Right atrium auricular region (tissue), 2 donors: ENCODE data around the gene HLA-DOB. TPM values are rescaled to one million over a fixed set of nuclear protein-coding genes. Genes with fewer than 3 reads are reported as not detected.

ENCODE experiments used
- DNase-seq: peaks from one replicate; pipeline ENCODE4 v3.0.0-alpha.2; 2019; ENCODE audit warnings: low spot score
- H3K27ac ChIP-seq, 2 donors: fragments of 200-600 bp; sonication (generic); 1 replicate in 1 of 2; 2 replicates in 1 of 2; pipeline ENCODE4 v1.5.1; 2016 to 2019
- H3K27me3 ChIP-seq, 2 donors: fragments of 200-600 bp; sonication (generic); one replicate each; pipeline versions ENCODE4 v1.5.1 to v1.6.0; 2017 to 2019
- H3K36me3 ChIP-seq: fragments of 200-600 bp; sonication (generic); one replicate; pipeline ENCODE4 v1.5.1; 2016
- H3K4me1 ChIP-seq, 2 donors: fragments of 200-600 bp; sonication (generic); one replicate each; pipeline versions ENCODE4 v1.5.1 to v1.6.0; 2017 to 2019
- H3K4me3 ChIP-seq, 2 donors: fragments of 200-600 bp; sonication (generic); 1 replicate in 1 of 2; 2 replicates in 1 of 2; pipeline ENCODE4 v1.5.1; 2017 to 2019; ENCODE audit warnings: mild to moderate bottlenecking in 1 of 2, moderate library complexity in 1 of 2
- H3K9me3 ChIP-seq, 2 donors: fragments of 200-600 bp; sonication (generic); one replicate each; pipeline ENCODE4 v1.5.1; 2019
- total RNA-seq, 2 donors: library from RNA; depleted of rRNA; stranded (reverse); fragments of >200 nt; gene quantifications; one replicate each; pipeline ENCODE4 v1.1.0, GENCODE V29; 2016
- TF ChIP-seq, protein P1 (sequence below), 2 donors: fragments of 200-600 bp; sonication (generic); IDR thresholded peaks; one replicate each; pipeline ENCODE4 v1.5.1; 2019; ENCODE audit warnings: antibody characterized with exemption in 2 of 2

HLA-DOB gene
- not detected for total RNA-seq

DNA sequence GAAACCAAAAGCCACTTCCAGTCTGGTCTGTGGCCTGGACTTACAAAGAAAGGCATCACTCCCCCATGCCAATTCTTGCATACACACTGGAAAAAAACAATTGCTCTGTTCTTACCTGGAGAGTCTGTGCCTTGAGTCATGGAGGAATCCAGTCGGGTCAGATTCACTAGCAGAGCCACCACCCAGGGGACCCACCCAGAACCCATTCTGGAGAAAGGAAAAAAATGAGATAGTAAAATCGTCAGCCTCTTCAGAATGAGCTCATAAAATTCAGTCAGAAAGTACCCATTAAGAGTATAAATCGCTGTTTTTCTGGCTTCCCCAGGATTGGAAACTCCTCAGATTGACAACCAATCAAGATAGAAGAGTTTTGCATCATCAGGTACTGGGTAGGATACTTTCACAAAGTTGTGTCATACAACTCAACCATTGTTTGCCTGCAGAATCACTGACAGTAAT, at the start of gene HLA-DOB:
TSS of gene HLA-DOB (minus strand) at position 257 of the 459 bp plus-strand sequence. CDS start at position 206, 51 bp downstream.
- no peaks in the 10 kb centered on the region for H3K27me3 ChIP-seq
- no peak within 1 kb of the TSS for H3K4me3 ChIP-seq
- H3K36me3 ChIP-seq, result no peaks in the 10 kb centered on the region
- TF ChIP-seq, protein P1, sequence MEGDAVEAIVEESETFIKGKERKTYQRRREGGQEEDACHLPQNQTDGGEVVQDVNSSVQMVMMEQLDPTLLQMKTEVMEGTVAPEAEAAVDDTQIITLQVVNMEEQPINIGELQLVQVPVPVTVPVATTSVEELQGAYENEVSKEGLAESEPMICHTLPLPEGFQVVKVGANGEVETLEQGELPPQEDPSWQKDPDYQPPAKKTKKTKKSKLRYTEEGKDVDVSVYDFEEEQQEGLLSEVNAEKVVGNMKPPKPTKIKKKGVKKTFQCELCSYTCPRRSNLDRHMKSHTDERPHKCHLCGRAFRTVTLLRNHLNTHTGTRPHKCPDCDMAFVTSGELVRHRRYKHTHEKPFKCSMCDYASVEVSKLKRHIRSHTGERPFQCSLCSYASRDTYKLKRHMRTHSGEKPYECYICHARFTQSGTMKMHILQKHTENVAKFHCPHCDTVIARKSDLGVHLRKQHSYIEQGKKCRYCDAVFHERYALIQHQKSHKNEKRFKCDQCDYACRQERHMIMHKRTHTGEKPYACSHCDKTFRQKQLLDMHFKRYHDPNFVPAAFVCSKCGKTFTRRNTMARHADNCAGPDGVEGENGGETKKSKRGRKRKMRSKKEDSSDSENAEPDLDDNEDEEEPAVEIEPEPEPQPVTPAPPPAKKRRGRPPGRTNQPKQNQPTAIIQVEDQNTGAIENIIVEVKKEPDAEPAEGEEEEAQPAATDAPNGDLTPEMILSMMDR (IDR thresholded peaks at IDR 0.05), result no peak
- DNase-seq, result no peak
- H3K4me1 ChIP-seq, result no peaks in the 10 kb centered on the region
- no peaks in the 10 kb centered on the region for H3K9me3 ChIP-seq
- H3K27ac ChIP-seq, result no peak within 1 kb of the TSS

DNA sequence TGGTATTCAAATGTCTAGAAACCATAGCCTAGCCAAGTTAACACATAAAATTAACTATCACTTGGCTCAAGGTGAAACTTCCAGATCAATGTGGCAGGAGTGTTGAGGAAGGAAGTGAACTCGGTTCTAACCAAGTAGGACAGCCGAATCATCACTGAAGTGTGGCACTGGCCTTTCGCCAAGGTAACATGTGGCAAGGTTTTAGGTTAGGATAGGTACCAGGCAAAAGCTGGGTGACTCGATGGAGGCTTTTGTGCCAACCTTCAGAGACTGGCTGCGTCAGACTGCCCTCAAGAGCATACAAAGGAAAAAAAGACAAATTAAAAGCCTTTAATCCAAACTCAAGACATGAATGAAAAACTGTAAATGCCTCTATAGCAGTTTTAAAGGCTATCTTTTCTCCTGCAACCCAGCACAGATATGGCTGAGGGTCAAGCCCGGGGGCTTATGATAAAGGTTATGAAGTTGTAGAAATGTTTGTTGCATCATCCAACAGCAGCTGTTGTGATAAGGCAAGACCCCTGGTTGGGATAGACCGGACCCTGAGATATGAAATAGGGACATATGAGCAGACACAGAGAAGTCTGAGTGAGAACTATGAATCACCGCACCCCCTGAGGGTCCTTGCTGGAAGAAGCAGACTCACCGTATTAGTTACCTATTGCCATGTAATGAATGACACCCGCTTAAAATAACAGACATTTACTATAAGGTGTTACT, 49.1 kb upstream of the HLA-DOB start:
- Histone ChIP-seq H3K27ac (no peak overlapping the region), H3K36me3 (no peaks in the 10 kb centered on the region), H3K4me3 (no peak overlapping the region), H3K9me3 (no peaks in the 10 kb centered on the region), H3K27me3 (no peaks in the 10 kb centered on the region), H3K4me1 (no peaks in the 10 kb centered on the region)
- DNase-seq, result no peak
- TF ChIP-seq, protein P1 (IDR thresholded peaks at IDR 0.05), result no peak

DNA sequence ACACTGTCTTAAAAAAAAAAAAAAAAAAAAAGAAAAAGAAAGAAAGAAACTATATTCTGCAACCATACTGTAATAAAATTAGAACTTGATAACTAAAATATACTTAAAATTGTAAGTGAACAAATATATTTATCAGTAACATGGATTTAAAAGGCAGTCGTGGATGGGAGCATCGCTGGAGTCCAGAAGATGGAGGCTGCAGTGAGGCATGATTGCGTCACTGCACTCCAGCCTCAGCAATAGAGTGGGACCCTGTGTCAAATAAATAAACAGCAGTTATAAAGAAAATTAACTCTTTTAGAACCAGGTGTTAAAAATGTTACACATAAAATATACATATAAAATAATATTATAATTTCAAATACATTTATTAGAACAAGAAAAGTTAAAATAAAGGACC, 45.9 kb upstream of the HLA-DOB start:
- Histone ChIP-seq H3K4me1 (no peaks in the 10 kb centered on the region), H3K4me3 (no peak overlapping the region), H3K27ac (no peak overlapping the region), H3K27me3 (no peaks in the 10 kb centered on the region), H3K9me3 (no peaks in the 10 kb centered on the region), H3K36me3 (peaks cover 13% of the 10 kb centered on the region)
- TF ChIP-seq, protein P1 (IDR thresholded peaks at IDR 0.05), result no peak
- DNase-seq, result no peak

DNA sequence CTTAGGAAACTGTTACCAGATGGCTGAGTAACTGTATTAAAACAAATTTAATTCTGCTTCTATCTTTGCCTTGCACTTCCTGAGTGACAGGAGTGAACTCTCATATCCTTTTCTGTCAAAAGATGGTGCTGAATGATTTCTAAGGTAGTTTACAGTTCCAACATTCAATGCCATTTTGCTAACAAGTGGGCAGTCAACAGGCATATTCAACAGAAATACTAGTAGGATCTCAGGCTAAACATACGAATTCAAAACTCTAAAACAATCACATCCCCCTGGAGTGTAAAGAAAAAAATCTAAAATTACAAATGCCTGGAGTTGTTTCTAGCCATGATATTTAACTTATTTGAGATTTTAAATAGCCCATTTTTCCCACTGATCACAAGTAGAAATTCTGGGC, 43.9 kb upstream of the HLA-DOB start:
- Histone ChIP-seq H3K36me3 (peaks cover 14% of the 10 kb centered on the region), H3K9me3 (no peaks in the 10 kb centered on the region), H3K27me3 (no peaks in the 10 kb centered on the region), H3K4me3 (no peak overlapping the region), H3K4me1 (no peaks in the 10 kb centered on the region), H3K27ac (no peak overlapping the region)
- TF ChIP-seq, protein P1 (IDR thresholded peaks at IDR 0.05), result no peak
- DNase-seq, result no peak

DNA sequence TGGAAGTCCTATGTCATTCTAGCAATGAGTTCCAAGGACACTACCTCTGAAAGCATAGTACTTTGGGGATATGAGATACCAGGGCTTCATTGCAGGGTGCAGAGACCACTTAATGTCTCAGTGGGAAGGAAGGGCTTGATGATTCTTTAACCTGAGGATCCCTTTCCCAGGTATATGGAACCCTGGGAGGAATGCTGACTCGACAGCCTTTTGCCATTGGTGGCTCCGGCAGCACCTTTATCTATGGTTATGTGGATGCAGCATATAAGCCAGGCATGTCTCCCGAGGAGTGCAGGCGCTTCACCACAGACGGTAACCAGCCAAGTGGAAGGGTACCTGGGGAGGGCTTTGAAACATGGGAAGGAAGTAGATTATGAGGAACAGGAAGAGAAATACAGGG, 41.4 kb upstream of the HLA-DOB start:
- DNase-seq, result no peak
- no peak overlapping the region for H3K27ac ChIP-seq

More for the DNA sequence above, 41.4 kb upstream of the HLA-DOB start:
- TF ChIP-seq, protein P1 (IDR thresholded peaks at IDR 0.05), result no peak
- Histone ChIP-seq H3K9me3 (no peaks in the 10 kb centered on the region), H3K36me3 (peaks cover 14% of the 10 kb centered on the region), H3K4me1 (peaks cover 0 to 11% of the 10 kb centered on the region in 2 donors), H3K4me3 (no peak overlapping the region), H3K27me3 (no peaks in the 10 kb centered on the region)
